GM12891 (cell line): ENCODE data around the gene SLC2A11.

Source experiments
- POLR2A ChIP-seq: IDR thresholded peaks from 2 replicates; pipeline ENCODE4 v1.6.1; 2011; ENCODE audit warnings: low read depth, low read length, control low read depth
- POLR2AphosphoS5 ChIP-seq: IDR thresholded peaks from 2 replicates; pipeline ENCODE4 v1.6.1; 2011; ENCODE audit warnings: low read depth, low read length, control low read depth

GRCh38 chr22:23922921-23923320 lies 65.2 kb downstream of the SLC2A11 start:
- no peak for TF ChIP-seq POLR2AphosphoS5
- no peak for TF ChIP-seq POLR2A
